PC-3 (cell line): ENCODE results near the gene NKIRAS1. TPM values are rescaled to one million over a fixed set of nuclear protein-coding genes. Genes with fewer than 3 reads are reported as not detected.
A peak's percentile ranks its signal among the peaks of the same experiment; 100 is the strongest.

Source experiments
- ATAC-seq: fragments of 200-7000 bp; cut with Tn5 transposase; 2 replicates; pipeline ENCODE4 v1.9.1; 2020; ENCODE audit warnings: mild to moderate bottlenecking, moderate library complexity
- BruUV-seq: library from RNA; stranded (reverse); fragments of 400-500 nt; replicated peaks from 2 replicates; lab custom pipeline; 2021; lab: Mats Ljungman, UMichigan
- CTCF ChIA-PET: fragments of 300-600 bp; sonication (Branson Sonifier 250); formaldehyde crosslinking; loops from one replicate; lab custom pipeline; 2022; ENCODE audit warnings: antibody characterized with exemption; lab: Charles Lee
- POLR2A ChIA-PET: fragments of 300-600 bp; sonication (Branson Sonifier 250); formaldehyde crosslinking; loops from one replicate; lab custom pipeline; 2022; ENCODE audit warnings: antibody characterized with exemption; ENCODE audit not compliant: unreplicated experiment; lab: Charles Lee
- DNase-seq: peaks from one replicate; pipeline ENCODE4 v3.0.0-alpha.2; 2015
- H2AFZ ChIP-seq: fragments of 300-600 bp; sonication (generic); 2 replicates; pipeline ENCODE4 v1.6.0; 2016; ENCODE audit warnings: antibody characterized with exemption, low read length
- H3F3A ChIP-seq: fragments of 300-600 bp; sonication (generic); one replicate; pipeline ENCODE4 v1.6.0; 2017; ENCODE audit warnings: antibody characterized with exemption, low read length, control low read depth, mild to moderate bottlenecking; ENCODE audit not compliant: unreplicated experiment
- H3K27ac ChIP-seq: fragments of 300-600 bp; sonication (generic); 2 replicates; pipeline ENCODE4 v1.5.1; 2016; ENCODE audit warnings: mild to moderate bottlenecking, low read length
- H3K27me3 ChIP-seq: fragments of 300-600 bp; sonication (generic); 2 replicates; pipeline ENCODE4 v1.6.1; 2016; ENCODE audit warnings: low read length, mixed read lengths
- H3K36me3 ChIP-seq: fragments of 300-600 bp; sonication (generic); 2 replicates; pipeline ENCODE4 v1.6.1; 2016; ENCODE audit warnings: low read depth, mixed run types, low read length, mixed read lengths
- H3K4me1 ChIP-seq: fragments of 300-600 bp; sonication (generic); 2 replicates; pipeline ENCODE4 v1.5.1; 2016; ENCODE audit warnings: low read length; ENCODE audit not compliant: insufficient read depth
- H3K4me2 ChIP-seq: fragments of 300-600 bp; sonication (generic); 2 replicates; pipeline ENCODE4 v1.6.0; 2016; ENCODE audit warnings: low read length
- H3K4me3 ChIP-seq: fragments of 300-600 bp; sonication (generic); 2 replicates; pipeline ENCODE4 v1.5.1; 2016; ENCODE audit warnings: mild to moderate bottlenecking, low read length, mixed read lengths
- H3K79me2 ChIP-seq: fragments of 300-600 bp; sonication (generic); 2 replicates; pipeline ENCODE4 v1.6.1; 2017; ENCODE audit warnings: low read length, mixed read lengths
- H3K9ac ChIP-seq: fragments of 300-600 bp; sonication (generic); 2 replicates; pipeline ENCODE4 v1.6.0; 2016; ENCODE audit warnings: mild to moderate bottlenecking, low read length
- H3K9me2 ChIP-seq: fragments of 300-600 bp; sonication (generic); replicated peaks from 2 replicates; pipeline ENCODE4 v1.6.1; 2016; ENCODE audit warnings: mixed run types, low read length, mixed read lengths
- H3K9me3 ChIP-seq: fragments of 300-600 bp; sonication (generic); 2 replicates; pipeline ENCODE4 v1.6.1; 2016; ENCODE audit warnings: low read length, mixed read lengths
- H4K20me1 ChIP-seq: fragments of 300-600 bp; sonication (generic); 2 replicates; pipeline ENCODE4 v1.6.1; 2016; ENCODE audit warnings: low read length, mixed read lengths
- CTCF ChIP-seq: fragments of 300-600 bp; sonication (generic); conservative IDR thresholded peaks from 2 replicates; pipeline ENCODE4 v1.5.1; 2017; ENCODE audit warnings: antibody characterized with exemption, low read depth, mild to moderate bottlenecking, low read length
- EZH2 ChIP-seq: fragments of 300-600 bp; sonication (generic); IDR thresholded peaks from one replicate; pipeline ENCODE4 v1.6.1; 2017; ENCODE audit warnings: antibody characterized with exemption, mild to moderate bottlenecking, low read length; ENCODE audit not compliant: unreplicated experiment
- EZH2phosphoT487 ChIP-seq: fragments of 300-600 bp; sonication (generic); IDR thresholded peaks from 2 replicates; pipeline ENCODE4 v1.6.1; 2018; ENCODE audit warnings: mild to moderate bottlenecking, antibody characterized with exemption, low read length, borderline replicate concordance
- intact Hi-C: fragments of 100-400 bp; cut with micrococcal nuclease; formaldehyde crosslinking; loops from 2 replicates; pipeline ENCODE4 v1.9.0; 2023
- total RNA-seq: library from RNA; depleted of rRNA; stranded (reverse); fragments of >200 nt; gene quantifications from 2 replicates; pipeline ENCODE4 v1.2.3, GENCODE V29; 2014

The NKIRAS1 gene
- total RNA-seq, 1 experiment from 2014 or later, result 14.9 TPM

GRCh38 chr3:23909341-23909740 is 7.4 kb downstream of the NKIRAS1 start:
- Histone ChIP-seq H3F3A (no peaks in the 10 kb centered on the region), H3K4me1 (peaks cover 8% of the 10 kb centered on the region), H3K27ac (no peak overlapping the region), H3K9ac (no peak overlapping the region), H3K79me2 (peaks cover 16% of the 10 kb centered on the region), H2AFZ (no peak overlapping the region), H4K20me1 (0 out of 2 replicates have a peak, but pooled peaks cover 4% of the 10 kb centered on the region), H3K4me2 (no peak overlapping the region), H3K9me2 (no peaks in the 10 kb centered on the region), H3K27me3 (no peaks in the 10 kb centered on the region), H3K9me3 (no peaks in the 10 kb centered on the region), H3K4me3 (no peak overlapping the region), H3K36me3 (peaks cover 6% of the 10 kb centered on the region; the same call in 1 of the 2 replicates)
- TF ChIP-seq CTCF (no peak), EZH2 (no peak), EZH2phosphoT487 (no peak)
- intact Hi-C loops, result no loop called here
- no TSS peak for BruUV-seq
- CTCF ChIA-PET, result no interaction called here
- no peak for ATAC-seq
- POLR2A ChIA-PET, result no interaction called here
- DNase-seq, result no peak

- H3K36me3 ChIP-seq, result 0 out of 2 replicates have a peak, but pooled peaks cover 3% of the 10 kb centered on the region
- BruUV-seq, result no TSS peak
- no peak for TF ChIP-seq EZH2phosphoT487
- TF ChIP-seq CTCF, result no peak
- TF ChIP-seq EZH2, result no peak
- no peaks in the 10 kb centered on the region for H3K4me1 ChIP-seq
- H3K9me3 ChIP-seq, result no peaks in the 10 kb centered on the region
- DNase-seq, result no peak
- H3K9ac ChIP-seq, result no peak overlapping the region
- ChIA-PET POLR2A (no interaction called here), CTCF (no interaction called here)
- H3F3A ChIP-seq, result no peaks in the 10 kb centered on the region
- no peaks in the 10 kb centered on the region for H3K9me2 ChIP-seq
- no peaks in the 10 kb centered on the region for H3K27me3 ChIP-seq
- no peaks in the 10 kb centered on the region for H4K20me1 ChIP-seq
- no peak overlapping the region for H3K4me2 ChIP-seq
- intact Hi-C loops, result no loop called here
- H3K79me2 ChIP-seq, result no peaks in the 10 kb centered on the region
- no peak overlapping the region for H3K27ac ChIP-seq
- ATAC-seq, result no peak
- H2AFZ ChIP-seq, result no peak overlapping the region
- H3K4me3 ChIP-seq, result no peak overlapping the region
Measured at GRCh38 chr3:23904545-23904944, 12.2 kb downstream of the NKIRAS1 start.

GRCh38 chr3:23900744-23901143 is 16.0 kb downstream of the NKIRAS1 start:
- DNase-seq, result no peak
- no peaks in the 10 kb centered on the region for H3K79me2 ChIP-seq
- ATAC-seq, result peak; percentile 37; the same call in 1 of the 2 replicates
- ChIA-PET CTCF (no interaction called here), POLR2A (no interaction called here)
- no peaks in the 10 kb centered on the region for H3K9me3 ChIP-seq
- intact Hi-C loops, result no loop called here
- no peak overlapping the region for H3K9ac ChIP-seq
- H3K4me1 ChIP-seq, result no peaks in the 10 kb centered on the region
- no peaks in the 10 kb centered on the region for H3K9me2 ChIP-seq
- peaks cover 13% of the 10 kb centered on the region; the same call in 1 of the 2 replicates for H3K36me3 ChIP-seq
- no TSS peak for BruUV-seq
- H4K20me1 ChIP-seq, result no peaks in the 10 kb centered on the region
- H3K27me3 ChIP-seq, result no peaks in the 10 kb centered on the region
- H3K27ac ChIP-seq, result no peak overlapping the region
- H3F3A ChIP-seq, result no peaks in the 10 kb centered on the region
- TF ChIP-seq CTCF, result no peak
- no peak overlapping the region for H3K4me2 ChIP-seq
- H2AFZ ChIP-seq, result no peak overlapping the region
- no peak overlapping the region for H3K4me3 ChIP-seq
